GM18517 (cell line): ENCODE data around the gene CPNE7.
A peak's percentile ranks its signal among the peaks of the same experiment; 100 is the strongest.

Source experiments
- ATAC-seq: cut with Tn5 transposase; IDR thresholded peaks from one replicate; pipeline ENCODE4 v1.9.1; 2021; ENCODE audit warnings: mild to moderate bottlenecking, moderate library complexity; ENCODE audit not compliant: unreplicated experiment

CPNE7 gene

GRCh38 chr16:89549007-89549700 lies 26.4 kb upstream of the CPNE7 start:
- no peak for ATAC-seq

GRCh38 chr16:89550421-89551007 lies 25.0 kb upstream of the CPNE7 start:
- ATAC-seq = no peak

DNA sequence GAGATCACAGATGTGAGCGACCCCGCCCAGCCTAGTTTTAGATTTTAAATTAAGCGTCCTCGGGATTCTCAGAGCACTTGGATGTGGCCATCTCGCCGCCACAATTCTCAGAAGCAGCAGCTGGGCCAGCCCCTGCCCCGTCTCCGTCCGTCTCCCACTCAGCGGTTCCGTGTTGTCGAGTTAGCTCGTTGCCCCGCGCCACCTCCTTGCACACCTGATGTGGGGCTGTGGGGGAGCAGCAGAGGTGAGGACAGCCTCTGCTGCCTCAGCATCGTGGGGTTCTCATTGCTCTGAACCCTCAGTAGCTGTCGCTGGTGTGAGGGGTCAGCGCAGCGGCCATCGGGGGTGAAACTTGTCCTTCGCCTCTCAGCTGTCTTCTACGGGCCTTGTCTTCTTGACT lies 23.2 kb upstream of the CPNE7 start:
- ATAC-seq = no peak

- no peak for ATAC-seq
These were observed 22.6 kb upstream of the CPNE7 start for GRCh38 chr16:89552913-89553312.

DNA sequence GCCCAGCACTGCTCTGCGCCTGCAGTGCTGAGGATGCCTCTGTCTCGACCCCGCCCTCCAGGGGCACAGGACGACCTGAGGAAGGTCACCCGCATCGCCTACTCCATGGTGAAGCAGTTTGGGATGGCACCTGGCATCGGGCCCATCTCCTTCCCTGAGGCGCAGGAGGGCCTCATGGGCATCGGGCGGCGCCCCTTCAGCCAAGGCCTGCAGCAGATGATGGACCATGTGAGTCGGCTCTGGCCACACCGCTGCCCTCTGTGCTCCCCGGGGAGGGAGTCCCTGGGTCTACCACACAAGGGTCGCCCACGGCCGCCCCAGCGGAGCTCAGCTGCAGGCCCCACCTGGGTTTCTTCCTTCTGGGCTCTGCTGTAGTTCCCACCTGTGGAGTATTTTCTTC lies 21.8 kb upstream of the CPNE7 start:
- ATAC-seq = no peak

- no peak for ATAC-seq
These were observed 21.2 kb upstream of the CPNE7 start for GRCh38 chr16:89554343-89554742.

- no peak for ATAC-seq
These were observed 20.3 kb upstream of the CPNE7 start for GRCh38 chr16:89555265-89555664.

DNA sequence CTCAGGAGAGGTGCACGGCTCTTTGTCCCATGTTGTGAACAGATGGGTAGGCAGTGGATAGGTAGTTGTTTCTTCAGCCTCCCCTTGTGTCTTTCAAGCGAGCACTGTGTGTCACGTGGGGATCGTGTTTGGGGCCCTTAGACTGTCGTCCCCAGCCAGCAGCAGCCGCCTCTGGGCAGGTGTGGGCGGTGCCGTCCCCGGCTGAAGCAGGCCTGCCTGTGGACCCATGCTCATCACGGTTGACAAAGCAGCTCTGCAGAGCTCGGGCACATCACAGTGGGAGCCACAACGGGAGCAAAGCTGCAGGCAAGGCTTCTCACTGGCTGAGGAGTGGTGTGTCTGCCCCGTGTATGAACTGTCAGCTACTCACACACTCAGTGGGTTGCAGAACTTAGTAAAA lies 19.8 kb upstream of the CPNE7 start:
- ATAC-seq = no peak

DNA sequence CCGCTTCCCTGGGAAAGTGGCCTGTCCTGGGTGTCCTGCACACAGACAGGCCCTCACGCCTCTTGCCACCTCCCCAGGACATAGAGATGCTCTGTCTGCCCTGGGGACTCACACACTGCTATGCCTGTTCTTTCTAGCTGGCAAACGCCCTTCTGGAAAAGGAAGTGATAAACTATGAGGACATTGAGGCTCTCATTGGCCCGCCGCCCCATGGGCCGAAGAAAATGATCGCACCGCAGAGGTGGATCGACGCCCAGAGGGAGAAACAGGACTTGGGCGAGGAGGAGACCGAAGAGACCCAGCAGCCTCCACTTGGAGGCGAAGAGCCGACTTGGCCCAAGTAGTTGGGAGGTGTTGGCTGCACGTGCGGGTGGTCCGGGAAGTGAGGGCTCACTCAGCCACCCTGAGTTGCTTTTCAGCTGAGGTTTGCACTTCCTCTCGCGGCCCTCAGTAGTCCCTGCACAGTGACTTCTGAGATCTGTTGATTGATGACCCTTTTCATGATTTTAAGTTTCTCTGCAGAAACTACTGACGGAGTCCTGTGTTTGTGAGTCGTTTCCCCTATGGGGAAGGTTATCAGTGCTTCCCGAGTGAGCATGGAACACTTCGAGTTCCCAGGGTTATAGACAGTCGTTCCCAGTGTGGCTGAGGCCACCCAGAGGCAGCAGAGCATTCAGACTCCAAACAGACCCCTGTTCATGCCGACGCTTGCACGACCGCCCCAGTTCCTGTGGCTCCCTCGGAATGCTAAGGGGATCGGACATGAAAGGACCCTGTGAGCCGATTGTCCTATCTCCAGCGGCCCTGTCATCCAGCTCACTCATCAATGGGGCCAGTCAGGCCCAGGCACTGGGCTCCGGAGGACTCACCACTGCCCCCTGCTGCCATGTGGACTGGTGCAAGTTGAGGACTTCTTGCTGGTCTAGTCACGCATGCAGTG lies 18.5 kb upstream of the CPNE7 start:
- ATAC-seq = no peak

DNA sequence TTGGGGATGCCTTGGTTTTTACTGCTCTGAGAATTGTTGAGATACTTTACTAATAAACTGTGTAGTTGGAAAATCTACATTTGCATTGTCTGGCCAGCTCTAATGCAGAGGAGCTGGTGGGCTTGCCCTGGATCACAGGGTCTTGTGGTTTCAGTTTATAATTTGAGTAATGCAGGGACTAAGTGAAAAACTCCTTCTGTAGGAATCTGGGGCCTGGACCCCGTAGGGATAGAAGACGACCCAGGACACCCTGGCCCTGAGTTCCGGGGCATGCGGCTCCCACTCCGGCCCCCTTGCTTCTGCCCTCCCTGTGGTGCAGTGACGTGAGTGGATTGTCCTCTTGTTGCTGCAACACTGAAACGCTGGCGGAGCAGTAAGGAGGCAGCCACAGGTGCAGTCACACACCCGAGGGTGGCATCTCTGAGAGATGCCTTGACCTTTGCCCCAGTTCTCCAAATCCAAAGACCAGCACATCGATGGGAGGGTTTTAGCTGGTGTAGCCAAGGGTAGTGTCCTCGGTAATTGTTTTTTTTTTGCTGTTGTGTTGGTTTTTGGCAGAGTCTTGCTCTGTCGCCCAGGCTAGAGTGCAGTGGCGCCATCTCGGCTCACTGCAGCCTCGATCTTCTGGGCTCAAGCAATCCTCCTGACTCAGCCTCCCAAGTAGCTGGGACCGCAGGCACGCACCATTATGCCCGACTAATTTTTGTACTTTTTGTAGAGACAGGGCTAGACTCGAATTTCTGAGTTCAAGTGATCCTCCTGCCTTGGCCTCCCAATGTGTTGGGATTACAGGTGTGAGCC lies 17.7 kb upstream of the CPNE7 start:
- no peak for ATAC-seq

GRCh38 chr16:89560378-89561141 lies 15.0 kb upstream of the CPNE7 start, which contains the start of gene RPL13:
RPL13 (plus strand) TSS chr16:89560682; CDS start chr16:89560960, 278 bp downstream.
- peak; percentile 68 for ATAC-seq

- ATAC-seq = no peak
These were observed 14.2 kb upstream of the CPNE7 start for GRCh38 chr16:89561142-89561883.

DNA sequence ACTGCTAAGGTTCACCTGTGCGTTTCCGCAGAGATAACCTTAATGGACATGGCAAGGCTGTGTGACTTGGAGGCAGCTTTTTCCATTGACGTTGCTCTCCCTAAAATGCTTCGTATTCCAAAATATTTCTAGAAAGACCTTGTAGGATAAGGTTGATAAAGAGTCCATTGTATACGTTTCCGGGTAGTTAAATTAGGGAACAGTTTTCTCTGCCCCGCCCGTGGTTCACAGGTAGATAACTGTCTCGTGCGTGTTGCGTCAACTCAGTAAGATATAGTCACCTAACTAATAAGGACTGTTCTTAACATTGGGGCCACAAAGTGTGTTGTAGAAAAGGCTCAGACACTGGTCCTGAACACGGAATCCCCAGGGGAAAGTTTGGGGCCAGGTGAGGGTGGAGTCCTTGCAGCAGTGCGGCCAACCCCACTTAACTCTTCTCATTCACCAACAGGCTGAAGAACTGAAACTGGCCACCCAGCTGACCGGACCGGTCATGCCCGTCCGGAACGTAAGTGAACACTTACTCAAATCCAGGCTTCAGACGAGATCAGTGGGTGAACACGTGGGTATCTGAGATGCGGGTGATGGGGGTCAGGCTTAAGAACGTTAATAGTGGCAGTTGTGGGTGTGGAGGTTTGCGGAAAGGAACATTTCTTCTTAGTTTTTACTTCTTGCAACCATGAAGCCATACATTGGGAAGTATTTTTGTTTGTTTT lies 13.5 kb upstream of the CPNE7 start:
- no peak for ATAC-seq

DNA sequence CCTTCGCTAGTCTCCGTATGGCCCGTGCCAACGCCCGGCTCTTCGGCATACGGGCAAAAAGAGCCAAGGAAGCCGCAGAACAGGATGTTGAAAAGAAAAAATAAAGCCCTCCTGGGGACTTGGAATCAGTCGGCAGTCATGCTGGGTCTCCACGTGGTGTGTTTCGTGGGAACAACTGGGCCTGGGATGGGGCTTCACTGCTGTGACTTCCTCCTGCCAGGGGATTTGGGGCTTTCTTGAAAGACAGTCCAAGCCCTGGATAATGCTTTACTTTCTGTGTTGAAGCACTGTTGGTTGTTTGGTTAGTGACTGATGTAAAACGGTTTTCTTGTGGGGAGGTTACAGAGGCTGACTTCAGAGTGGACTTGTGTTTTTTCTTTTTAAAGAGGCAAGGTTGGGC lies 12.6 kb upstream of the CPNE7 start:
- no peak for ATAC-seq

DNA sequence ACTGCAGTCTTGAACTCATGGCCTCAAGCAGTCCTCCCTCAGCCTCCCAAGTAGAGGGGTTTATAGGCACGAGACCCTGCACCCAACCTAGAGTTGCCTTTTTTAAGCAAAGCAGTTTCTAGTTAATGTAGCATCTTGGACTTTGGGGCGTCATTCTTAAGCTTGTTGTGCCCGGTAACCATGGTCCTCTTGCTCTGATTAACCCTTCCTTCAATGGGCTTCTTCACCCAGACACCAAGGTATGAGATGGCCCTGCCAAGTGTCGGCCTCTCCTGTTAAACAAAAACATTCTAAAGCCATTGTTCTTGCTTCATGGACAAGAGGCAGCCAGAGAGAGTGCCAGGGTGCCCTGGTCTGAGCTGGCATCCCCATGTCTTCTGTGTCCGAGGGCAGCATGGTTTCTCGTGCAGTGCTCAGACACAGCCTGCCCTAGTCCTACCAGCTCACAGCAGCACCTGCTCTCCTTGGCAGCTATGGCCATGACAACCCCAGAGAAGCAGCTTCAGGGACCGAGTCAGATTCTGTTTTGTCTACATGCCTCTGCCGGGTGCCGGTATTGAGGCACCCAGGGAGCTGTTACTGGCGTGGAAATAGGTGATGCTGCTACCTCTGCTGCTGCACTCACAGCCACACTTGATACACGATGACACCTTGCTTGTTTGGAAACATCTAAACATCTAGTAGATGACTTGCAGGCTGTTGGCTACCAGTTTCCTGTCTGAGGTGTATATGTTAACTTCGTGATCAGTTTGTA lies 11.7 kb upstream of the CPNE7 start:
- ATAC-seq = no peak

DNA sequence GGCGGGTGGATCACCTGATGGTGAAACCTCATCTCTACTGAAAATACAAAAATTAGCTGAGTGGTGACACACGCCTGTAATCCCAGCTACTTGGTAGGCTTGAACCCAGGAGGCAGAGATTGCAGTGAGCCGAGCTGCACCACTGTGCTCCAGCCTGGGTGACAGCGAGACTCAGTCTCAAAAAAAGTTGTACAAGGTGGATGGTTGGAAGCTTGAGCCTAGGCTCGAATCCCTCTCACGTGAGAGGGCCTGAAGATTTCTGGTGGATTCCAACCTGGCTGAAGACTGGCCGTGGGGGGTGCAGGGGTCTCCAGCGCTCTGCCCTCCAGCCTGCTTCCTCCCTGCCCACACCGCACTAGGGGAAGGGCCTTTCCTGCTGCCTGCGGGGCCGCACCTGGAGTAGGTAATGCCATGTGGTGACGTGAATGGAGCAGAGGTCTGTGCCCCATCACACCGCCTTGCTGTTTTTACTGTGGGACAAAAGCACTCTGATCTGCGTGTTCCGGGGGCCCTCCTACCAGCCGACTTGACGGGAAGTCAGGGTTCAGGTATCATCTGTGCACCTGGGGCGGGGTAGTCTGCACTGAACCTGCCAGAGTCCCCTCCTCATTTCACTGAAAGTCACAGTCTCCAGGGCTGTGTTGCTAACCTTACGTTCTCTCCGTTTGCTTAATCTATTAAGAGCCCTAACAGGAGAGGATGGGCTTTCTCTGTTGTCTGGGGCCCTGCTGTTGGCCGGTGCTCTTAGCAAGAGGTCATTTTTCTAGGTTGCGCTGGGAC lies 10.9 kb upstream of the CPNE7 start:
- no peak for ATAC-seq

DNA sequence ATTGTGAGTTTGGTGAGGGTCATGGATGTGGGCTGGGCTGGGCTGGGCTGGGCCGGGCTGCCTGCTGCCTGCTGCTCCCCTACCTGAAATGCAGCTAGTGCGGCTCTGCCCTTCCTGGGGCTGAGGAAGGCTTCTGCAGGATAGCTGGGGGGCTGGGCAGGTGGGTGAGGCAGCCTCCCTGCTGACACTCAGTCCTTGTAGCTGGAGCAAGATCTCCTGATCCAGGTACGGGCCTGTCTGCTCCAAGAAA lies 10.4 kb upstream of the CPNE7 start:
- ATAC-seq = no peak
